Measurements from ENCODE around the gene ZNF574. TPM values are rescaled to one million over a fixed set of nuclear protein-coding genes. Genes with fewer than 3 reads are reported as not detected.

ZNF574 gene
- total and polyA plus RNA-seq, 2 of the 8 experiments (the other 6 are each of a cell fraction or from before 2014, with no cell fraction given), result 27.0 to 38.8 TPM

DNA sequence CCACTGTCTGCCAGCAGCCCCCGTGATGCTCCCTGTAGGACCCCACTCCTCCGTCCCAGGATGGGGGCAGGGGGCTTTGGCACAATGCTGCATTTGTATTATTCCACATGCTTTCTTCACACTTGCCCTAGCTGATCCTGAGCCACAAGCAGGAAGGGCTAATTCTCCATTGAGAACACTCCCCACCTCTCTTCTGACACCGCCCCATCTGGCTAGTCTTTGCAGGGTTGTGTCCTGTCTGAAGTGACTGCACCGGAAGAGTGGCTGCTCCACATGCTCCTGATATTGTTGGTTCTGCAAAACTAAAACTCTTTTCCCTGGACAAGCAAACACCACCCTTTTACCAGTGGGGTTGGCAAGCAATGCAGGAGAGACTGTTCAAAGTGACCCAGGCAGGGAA, 18.0 kb downstream of the ZNF574 start:
- H2AFZ ChIP-seq (ENCODE audit: low read length), result no peak overlapping the region
- H3K14ac ChIP-seq (ENCODE audit: insufficient read length), result no peak overlapping the region
- no peak overlapping the region for H4K5ac ChIP-seq (ENCODE audit: insufficient read length, low read depth, low read length)
- H2BK20ac ChIP-seq (ENCODE audit: low read length), result no peak overlapping the region
- H3K23me2 ChIP-seq (ENCODE audit: low read depth, low read length), result peaks cover 2% of the 10 kb centered on the region; the same call in 1 of the 2 replicates
- no peak overlapping the region for H4K91ac ChIP-seq (replicated peaks; ENCODE audit: insufficient read length, low read length)
- H3K79me1 ChIP-seq (ENCODE audit: low read depth, low read length), result no peaks in the 10 kb centered on the region
- TF ChIP-seq SIN3A (conservative IDR thresholded peaks at IDR 0.05 in 1 of 2, IDR thresholded peaks at IDR 0.05 in 1 of 2; ENCODE audit: low read depth in 1 of 2, low read length in 2 of 2) (no peak), YY1 (IDR thresholded peaks at IDR 0.05; ENCODE audit: low read depth, low read length) (no peak), CREB1 (IDR thresholded peaks at IDR 0.05) (no peak), RXRA (IDR thresholded peaks at IDR 0.05; ENCODE audit: insufficient read depth, low read depth, low read length) (no peak)
- no peak overlapping the region for H2AK5ac ChIP-seq (ENCODE audit: low read depth, low read length)
- no peak overlapping the region for H2BK120ac ChIP-seq (replicated peaks; ENCODE audit: low read depth, low read length)
- H3K4ac ChIP-seq (replicated peaks; ENCODE audit: insufficient read length, low read depth, low read length), result no peak overlapping the region
- H3K27me3 ChIP-seq (replicated peaks in 1 of 4; ENCODE audit: control insufficient read depth in 3 of 4, extremely low read depth in 1 of 4, insufficient read depth in 3 of 4, low read length in 3 of 4), result peaks cover 0 to 5% (median 2%) of the 10 kb centered on the region in 4 experiments; a peak in 2 of 7 replicates
- no peak overlapping the region for H3K9ac ChIP-seq (replicated peaks in 1 of 4; ENCODE audit: extremely low read depth in 1 of 4, low read depth in 3 of 4, low read length in 3 of 4)
- peaks cover 0 to 13% (median 3%) of the 10 kb centered on the region in 4 experiments; a peak in 6 of 7 replicates for H3K4me1 ChIP-seq (replicated peaks in 1 of 4; ENCODE audit: control insufficient read depth in 3 of 4, insufficient read depth in 4 of 4, low read length in 3 of 4)
- H3K4me3 ChIP-seq (ENCODE audit: extremely low read depth in 1 of 4, insufficient read depth in 2 of 4, low read depth in 3 of 4, low read length in 4 of 4), result no peak overlapping the region
- no peak overlapping the region for H2BK12ac ChIP-seq (ENCODE audit: low read depth, low read length)
- peaks cover 0 to 1% of the 10 kb centered on the region in 2 experiments for H4K20me1 ChIP-seq (replicated peaks in 1 of 2; ENCODE audit: control insufficient read depth in 1 of 2, insufficient read depth in 2 of 2, low read length in 2 of 2)
- ChIA-PET POLR2A (ENCODE audit: partially characterized antibody) (interaction anchor here (0.9 to 3.1 kb wide), 7 partner anchors 7 to 134 kb away, joined by 3 to 13 read pairs (median 3); partner anchors contain the start of gene RABAC1), CTCF (ENCODE audit: partially characterized antibody) (interaction anchor here (0.7 to 4.4 kb wide), 8 partner anchors 9 to 250 kb away, joined by 3 to 33 read pairs (median 6); no protein-coding TSS in a partner anchor)
- H3K27ac ChIP-seq (ENCODE audit: low read depth, low read length), result no peak overlapping the region
- H3K36me3 ChIP-seq (ENCODE audit: control insufficient read depth in 2 of 4, insufficient read depth in 4 of 4, low read length in 3 of 4), result no peaks in the 10 kb centered on the region
- no peak for DNase-seq (ENCODE audit: low read depth in 1 of 2, low spot score in 2 of 2)
- H2BK5ac ChIP-seq (ENCODE audit: low read depth, low read length), result no peak overlapping the region
- FAIRE-seq, result no peak
- H3K79me2 ChIP-seq (ENCODE audit: control insufficient read depth in 1 of 2, insufficient read depth in 2 of 2, low read length in 2 of 2), result no peaks in the 10 kb centered on the region
- H3K18ac ChIP-seq (ENCODE audit: extremely low read depth, low read length), result no peak overlapping the region
- WGBS, 2 experiments (ENCODE audit: extremely low coverage in 1 of 2, insufficient coverage in 1 of 2, insufficient read length in 1 of 2, insufficient replicate concordance in 2 of 2, low coverage in 1 of 2, low lambda C conversion rate in 2 of 2, missing lambda C conversion rate in 1 of 2), result 82% methylated on average over 4 of the region's 4 CpGs; no CpG with 5 or more reads in 1 of the 2 experiments
- H3K56ac ChIP-seq (replicated peaks; ENCODE audit: insufficient read length, low read depth, low read length), result no peak overlapping the region
- no peak overlapping the region; the same call in 1 of the 2 replicates for H4K8ac ChIP-seq (ENCODE audit: extremely low read depth, insufficient read depth, low read length)
- H3K9me3 ChIP-seq (ENCODE audit: insufficient read depth in 2 of 2, low read depth in 1 of 2, low read length in 1 of 2), result no peaks in the 10 kb centered on the region
- no peak overlapping the region for H3K23ac ChIP-seq (ENCODE audit: insufficient read length)
- H2BK15ac ChIP-seq (ENCODE audit: low read length), result no peak overlapping the region
- H3K4me2 ChIP-seq (ENCODE audit: insufficient read depth in 1 of 2, low read depth in 2 of 2, low read length in 2 of 2), result no peak overlapping the region
